Measurements from ENCODE around the gene NR1H4.
"Not testable (repeated sequence)": the region's sequence is repeated elsewhere in the genome, so short reads cannot be mapped to it uniquely, and the experiment has no call there.

NR1H4 gene

DNA sequence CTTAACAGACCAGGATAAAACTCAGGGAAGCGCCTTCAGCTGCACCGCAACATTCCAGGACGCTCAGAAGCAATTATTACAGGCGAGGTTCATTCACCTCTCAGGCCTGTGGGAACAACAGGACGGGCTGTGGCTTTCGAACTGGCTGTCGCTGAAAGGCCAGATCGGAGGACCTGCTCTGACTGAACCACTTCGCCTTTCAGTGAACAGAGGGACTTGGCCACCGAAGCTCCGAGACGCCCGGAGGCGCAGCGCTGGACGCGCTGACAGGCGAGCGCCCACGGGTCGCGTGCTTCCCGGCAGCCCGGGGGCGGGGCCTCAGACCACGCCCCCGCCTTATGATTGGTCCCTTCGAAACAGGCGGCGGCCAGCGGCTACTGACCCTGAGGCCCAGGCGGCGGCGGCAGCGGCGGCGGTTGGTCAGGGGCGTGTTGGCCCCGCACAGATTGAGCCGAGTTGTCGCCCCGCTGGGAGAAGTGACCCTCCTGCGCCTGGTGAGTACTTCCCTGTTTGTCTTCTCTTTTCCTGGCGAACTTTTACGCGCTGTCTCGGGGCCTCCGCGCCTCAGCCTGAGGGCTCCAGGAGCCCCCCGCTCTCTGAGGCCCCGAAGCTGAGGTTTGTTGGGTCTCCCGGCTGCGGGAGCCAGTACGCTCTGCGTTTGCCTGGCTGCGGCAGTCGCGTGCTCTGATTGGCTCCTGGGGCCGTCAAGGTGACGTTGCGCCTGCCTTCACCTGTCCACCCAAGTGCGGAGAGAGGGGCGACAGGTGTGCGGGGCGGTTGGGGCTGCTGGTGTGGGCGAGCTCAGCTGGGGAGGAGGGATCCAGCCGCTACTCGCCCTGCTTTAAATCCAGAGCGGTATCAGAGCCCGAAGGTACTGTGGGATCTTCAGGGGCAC is 99.9 kb downstream of the NR1H4 start, which contains the start of gene GAS2L3:
Gene GAS2L3 (plus strand): TSS at position 393 of the 895 bp plus-strand sequence. CDS start 21,221 bp downstream, outside the sequence.
- peak in 1 of 2 experiments; percentile 64 for DNase-seq

DNA sequence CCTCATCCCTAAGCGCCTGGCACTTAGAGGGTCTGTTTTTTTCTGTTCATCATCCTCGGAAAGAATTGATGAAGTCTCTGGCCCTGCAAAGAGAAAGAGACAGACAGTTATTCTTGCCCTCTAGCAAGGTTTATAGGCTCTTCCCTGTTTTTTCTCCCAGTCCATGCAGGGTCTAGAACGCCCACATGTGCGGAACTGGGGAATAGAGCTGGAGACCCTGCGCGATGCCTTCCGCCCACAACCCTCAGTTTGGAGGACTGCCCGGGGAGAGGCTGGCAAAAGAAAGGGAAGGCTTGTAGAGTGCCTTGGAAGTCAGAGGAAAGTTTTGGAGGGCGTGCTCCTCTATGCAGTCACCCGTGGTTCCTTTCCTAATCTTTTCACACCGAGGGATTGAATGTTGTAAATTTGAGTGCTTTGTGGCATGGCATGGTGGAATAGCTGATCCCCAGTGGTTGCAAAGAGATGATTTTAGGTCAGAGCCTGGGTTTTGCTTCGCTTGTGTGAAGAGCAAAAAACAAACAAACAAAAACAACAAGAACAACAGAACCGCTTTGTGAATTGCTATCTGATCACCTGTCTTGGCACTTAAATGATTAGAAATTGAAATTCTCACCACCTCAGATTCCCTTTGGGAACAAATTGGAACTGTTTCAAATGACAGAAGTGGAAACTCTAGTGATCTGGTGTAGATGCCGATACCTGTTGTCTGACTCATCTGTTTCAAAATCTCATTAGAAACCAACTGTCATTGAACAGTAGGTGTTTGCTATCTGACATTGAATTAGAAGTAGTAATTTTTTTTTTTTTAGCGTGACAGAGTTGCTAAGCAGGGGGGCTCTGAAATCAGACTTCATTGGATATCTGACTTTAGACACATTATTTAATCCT is 100.8 kb downstream of the NR1H4 start:
- DNase-seq = no peak

DNA sequence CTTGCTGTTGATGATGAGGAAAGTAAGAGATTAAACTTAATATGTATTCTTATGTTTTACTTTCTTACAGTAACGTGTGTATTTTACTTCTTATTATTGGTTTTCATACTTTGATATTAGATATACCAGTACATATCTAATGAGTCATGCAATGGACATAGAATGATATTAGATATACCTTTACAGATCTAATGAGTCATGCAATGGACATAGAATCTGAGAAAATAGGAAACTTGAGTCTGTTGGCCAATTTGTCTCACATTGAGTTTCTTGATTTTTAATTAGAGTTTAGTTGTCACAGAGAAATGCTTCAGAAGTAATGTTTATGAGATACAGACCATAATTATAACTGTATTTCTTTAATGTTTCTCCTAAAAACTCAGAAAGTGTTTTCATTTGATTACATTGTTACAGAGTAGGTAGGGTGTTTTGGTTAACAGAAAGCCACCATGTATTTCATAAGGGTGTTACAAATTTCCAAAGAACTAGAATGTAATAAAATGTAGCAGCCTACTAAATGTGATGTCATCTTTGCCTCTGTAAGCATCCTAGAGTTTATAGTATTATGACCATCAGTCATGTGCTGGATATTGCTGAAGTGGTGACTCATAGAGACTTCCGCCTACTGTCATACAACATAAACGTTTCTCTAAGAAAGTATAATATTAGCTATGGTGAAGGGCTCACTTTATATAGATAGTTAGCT is 102.8 kb downstream of the NR1H4 start:
- peak; percentile 5 to 34 for DNase-seq

DNA sequence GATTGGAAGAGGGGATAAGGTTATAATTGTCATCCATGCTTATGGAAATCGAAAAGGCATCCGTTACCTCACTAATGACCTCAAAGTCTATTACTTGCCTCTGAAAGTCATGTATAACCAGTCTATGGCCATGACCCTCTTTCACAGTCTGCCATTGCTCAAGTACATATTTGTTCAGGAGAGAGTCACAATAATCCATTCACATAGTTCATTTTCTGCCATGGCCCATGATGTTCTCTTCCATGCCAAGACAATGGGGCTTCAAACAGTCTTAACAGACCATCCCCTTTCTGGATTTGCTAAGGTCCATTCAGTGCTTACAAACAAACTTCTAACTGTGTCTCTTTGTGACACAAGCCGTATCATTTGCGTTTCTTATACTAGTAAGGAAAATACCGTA is 105.3 kb downstream of the NR1H4 start:
- no peak for DNase-seq

DNA sequence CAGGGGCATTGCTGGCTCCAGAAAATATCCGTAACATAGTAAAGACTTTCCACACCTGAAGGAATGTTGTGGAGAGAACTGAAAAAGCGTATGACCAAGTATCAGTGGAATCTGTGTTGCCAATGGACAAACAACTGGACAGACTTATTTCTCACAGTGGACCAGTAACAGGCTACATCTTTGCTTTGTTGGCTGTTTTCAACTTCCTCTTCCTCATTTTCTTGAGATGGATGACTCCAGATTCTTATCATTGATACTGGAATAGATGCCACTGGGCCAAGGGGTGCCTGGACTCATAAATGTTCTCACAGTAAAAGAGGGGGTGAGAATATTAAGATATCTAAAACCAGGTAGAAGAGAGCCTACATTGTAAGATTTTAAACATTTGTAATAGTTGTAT is 106.2 kb downstream of the NR1H4 start:
- DNase-seq = no peak

DNA sequence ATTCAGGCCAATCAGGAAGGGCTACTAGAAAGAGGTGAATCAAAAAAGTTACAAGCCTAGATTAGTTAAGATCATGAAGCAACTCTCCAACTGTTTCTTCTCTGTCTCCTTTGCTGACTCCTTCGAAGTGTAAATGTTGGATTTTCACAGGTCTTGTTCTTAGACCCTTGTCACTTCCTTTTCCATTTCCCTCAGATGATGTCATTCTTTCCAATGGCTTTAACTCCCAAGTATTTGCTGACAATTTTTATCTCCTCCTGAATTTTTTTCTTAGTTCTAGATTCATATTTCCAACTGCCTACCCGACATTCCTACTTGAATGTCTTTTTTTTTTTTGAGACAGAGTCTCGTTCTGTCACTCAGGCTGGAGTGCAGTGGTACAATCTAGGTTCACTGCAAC is 110.6 kb downstream of the NR1H4 start:
- DNase-seq = no peak

DNA sequence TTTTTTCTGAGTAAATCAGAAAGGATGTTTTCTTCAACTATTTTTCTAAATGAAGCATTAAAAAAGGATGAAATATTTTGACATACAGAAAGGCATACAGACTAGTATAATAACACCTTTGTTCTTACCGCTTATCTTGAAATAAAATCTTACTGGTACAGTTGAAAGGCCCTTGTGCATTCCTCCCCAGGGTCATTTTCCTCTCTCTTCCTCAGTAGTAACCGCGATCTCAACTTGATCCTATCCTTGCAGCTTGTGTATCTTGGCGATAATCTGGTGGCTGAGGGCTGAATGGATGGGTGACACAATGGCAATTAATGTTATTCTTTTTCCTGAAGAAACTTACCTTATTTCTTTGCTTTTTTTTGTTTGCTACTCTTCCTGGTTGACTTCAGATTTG is 118.3 kb downstream of the NR1H4 start:
- DNase-seq = no peak

DNA sequence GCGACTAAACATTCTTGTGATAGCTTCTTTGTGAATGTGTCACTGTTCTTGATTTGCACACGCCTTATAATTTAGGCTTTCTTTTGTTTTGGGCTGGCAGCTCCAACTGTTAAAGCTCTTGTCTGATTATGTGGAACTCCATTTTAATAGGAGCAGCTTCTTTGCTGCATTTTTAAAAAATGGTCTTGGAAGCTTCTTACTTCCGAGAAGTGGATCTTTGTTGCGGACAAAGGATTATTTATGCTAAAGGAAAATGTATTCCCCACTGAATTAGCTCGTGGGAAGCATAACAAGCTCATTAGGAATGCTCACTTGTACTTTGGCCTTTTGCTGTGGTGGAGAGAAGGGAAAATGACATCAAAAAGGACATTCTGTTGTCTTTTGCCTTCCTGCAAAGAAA is 119.8 kb downstream of the NR1H4 start:
- DNase-seq = no peak

DNA sequence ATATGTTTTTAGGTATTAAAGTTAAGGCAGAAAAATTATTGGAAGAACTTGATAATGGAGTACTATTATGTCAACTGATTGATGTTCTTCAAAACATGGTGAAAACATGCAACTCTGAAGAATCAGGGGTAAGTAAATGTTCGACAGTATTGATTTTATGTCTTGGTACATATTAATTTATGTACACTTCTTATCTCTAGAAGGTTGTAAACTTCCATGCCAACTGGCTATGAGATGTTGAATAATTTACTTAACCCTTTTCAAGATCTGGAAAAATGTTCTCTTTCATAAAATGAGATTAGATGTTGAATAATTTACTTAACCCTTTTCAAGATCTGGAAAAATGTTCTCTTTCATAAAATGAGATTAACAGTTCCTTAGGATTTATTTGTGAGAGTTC is 128.0 kb downstream of the NR1H4 start:
- DNase-seq = no peak

DNA sequence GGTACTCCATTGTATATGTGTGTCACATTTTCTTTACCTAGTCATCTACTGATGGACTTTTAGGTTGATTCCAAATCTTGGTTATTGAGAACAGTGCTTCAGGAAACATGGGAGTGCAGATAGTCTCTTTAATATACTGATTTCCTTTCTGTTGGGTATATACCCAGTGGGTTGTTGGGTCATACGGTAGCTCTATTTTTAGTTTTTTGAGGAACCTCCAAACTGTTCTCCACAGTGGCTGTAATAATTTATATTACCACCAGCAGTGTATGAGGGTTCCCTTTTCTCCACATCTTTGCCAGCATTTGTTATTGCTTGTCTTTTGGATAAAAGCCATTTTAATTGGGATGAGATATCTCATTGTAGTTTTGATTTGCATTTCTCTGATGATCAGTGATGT is 129.3 kb downstream of the NR1H4 start:
- DNase-seq = not testable (repeated sequence)

DNA sequence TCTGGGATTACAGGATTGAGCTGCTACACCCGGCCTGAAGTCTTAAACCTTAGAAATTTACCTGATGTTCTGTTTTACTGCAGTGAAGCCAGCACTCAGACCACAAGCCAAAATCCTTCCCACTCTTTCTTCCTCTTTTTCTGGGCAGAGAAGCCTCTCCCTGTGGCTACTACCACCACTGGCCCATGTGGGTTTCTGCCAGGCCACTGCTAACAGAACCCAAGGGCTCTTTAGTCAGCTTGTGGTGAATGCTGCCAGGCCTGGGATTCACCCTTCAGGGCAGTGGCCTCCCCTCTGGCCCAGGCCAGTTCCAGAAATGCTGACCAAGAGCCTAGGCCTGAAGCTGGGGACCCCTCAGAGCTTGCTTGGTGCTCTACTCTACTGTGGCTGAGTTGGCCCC is 135.1 kb downstream of the NR1H4 start:
- no peak for DNase-seq

DNA sequence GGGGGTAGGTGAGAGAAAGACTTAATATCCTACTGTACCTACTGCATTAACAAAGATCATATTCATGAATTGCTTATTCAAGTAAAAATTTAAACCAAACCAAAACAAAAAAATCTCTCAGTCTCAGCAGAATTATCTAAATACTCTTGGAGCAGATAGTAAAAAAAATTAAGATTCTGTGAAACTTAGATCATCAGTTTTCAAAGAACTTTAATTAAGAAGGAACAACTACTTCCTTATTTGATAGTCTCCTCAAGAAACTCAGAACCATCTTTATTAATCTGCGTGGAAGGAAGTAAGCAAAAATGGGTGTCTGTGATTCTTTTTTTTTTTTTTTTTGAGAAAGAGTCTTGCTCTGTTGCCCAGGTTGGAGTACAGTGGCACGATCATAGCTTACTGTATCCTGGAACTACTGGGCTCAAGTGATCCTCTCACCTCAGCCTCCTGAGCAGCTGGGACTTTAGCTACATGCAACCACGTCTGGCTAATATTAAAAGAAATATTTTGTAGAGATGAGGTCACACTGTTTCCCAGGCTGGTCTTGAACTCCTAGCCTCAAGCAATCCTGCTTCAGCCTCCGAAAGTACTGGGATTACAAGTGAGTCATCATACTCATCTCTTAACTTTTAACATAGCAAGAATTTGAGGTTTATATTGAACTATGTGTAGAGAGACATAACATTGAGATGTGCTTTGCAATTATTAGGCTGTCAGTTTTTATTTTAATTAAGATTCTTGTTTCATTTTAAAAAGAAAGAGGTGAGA is 137.2 kb downstream of the NR1H4 start:
- no peak for DNase-seq

DNA sequence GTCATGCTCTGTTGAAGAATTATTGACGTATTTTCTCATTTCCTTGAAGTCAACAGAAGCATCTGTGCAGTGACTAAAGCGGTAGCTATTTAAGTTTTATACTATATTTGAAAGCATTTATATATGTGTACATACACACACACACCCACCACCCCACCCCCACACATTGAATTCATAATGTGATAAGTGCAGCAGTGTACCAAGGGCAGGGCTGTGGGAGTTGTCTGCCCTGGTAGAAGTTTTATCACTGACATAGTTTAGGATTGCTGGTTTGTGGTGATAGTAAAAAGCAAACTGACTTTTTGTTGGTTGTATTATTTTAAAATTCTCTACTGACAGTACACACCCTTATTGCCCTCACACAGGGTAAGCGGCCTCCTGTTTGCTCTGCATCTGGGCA is 138.9 kb downstream of the NR1H4 start:
- no peak for DNase-seq
